Ovary (tissue), 3 donors: Measurements from ENCODE around the gene GPHN.

ENCODE experiments used
- CTCF ChIP-seq, 3 donors: fragments of 450-650 bp in 2 of 3; fragments of 200-600 bp in 1 of 3; IDR thresholded peaks; one replicate each; pipeline versions ENCODE4 v1.5.1 to v1.8.0; 2016 to 2022; ENCODE audit warnings: antibody characterized with exemption in 3 of 3, mild to moderate bottlenecking in 1 of 3
- POLR2A ChIP-seq: fragments of 450-650 bp; IDR thresholded peaks from one replicate; pipeline ENCODE4 v1.6.1; 2017; ENCODE audit warnings: antibody characterized with exemption, mild to moderate bottlenecking, moderate library complexity
- donor health status: DM: no; HTN: no; CAD: no.

GRCh38 chr14:66636240-66636639 lies 128.3 kb downstream of the GPHN start:
- TF ChIP-seq POLR2A (no peak), CTCF (IDR thresholded peaks at IDR 0.05) (no peak)
